HG02981 (cell line): Measurements from ENCODE around the gene PROX1.
A peak's percentile ranks its signal among the peaks of the same experiment; 100 is the strongest.

Experiments
- ATAC-seq: cut with Tn5 transposase; IDR thresholded peaks from one replicate; pipeline ENCODE4 v1.9.1; 2021; ENCODE audit warnings: mild to moderate bottlenecking, moderate library complexity; ENCODE audit not compliant: unreplicated experiment

PROX1 gene

GRCh38 chr1:213987927-213988506, at the start of gene PROX1:
Gene PROX1, plus strand, starts transcription at chr1:213987973. Its CDS starts 8,563 bp downstream, at chr1:213996536.
- peak; percentile 8 for ATAC-seq

DNA sequence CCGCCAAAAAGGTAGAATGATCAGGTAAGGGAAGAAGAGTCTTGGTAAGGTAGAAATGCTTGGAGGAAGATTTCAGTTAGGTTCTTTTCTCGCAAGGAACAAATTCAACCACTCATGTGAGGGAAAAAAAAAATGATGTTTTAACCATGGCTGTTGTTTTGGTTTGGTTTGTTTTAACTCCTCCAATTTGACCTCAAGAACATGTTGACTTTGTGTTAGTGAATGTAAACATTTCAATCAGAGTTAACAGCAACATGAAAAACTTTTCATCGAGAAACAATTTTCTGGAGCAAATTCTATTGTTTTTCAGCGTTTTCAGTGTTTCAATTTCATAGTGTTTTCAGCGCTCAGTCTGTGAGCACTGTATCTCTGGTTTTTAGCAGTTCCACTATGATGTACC, 49.0 kb upstream of the PROX1 start:
- no peak for ATAC-seq

DNA sequence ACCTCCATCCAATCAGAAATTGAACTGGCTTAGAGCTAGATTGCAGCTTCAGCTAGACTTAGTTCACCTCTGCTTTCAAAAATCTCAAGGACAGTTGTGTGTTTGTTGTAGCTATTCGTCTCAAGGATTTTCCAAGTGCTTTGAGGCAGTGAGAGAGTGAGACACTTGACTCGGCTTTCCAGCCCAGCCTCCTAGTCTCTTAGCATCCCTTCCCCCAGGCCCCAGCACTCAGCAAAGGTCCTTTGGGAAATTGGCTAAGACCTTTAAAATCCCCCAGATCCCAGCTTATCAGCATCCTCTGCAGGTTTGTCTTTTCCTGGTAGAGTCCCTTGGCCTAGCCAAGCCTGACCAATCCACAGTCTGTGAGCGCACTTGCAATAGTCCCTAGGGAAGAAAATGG, 47.9 kb upstream of the PROX1 start:
- no peak for ATAC-seq

DNA sequence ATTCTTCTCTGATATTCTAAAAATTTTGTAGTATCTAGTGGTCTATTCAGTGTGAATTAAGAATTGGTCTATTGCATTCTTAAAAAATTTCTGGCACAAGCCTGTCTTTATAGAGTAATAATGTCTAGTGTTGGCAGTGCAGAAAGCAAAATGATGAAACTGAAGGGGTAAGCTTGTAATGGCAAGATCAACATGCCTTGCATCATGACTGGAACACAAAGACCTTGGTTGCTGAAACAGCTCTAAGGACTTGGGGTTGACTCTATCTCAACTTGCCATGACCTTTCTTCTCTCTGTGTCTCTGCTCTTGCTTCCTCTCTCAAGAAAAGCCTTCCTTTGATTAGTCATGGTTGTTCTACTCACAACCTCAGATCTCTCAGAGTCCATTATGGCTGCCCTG, 46.8 kb upstream of the PROX1 start:
- ATAC-seq: no peak

DNA sequence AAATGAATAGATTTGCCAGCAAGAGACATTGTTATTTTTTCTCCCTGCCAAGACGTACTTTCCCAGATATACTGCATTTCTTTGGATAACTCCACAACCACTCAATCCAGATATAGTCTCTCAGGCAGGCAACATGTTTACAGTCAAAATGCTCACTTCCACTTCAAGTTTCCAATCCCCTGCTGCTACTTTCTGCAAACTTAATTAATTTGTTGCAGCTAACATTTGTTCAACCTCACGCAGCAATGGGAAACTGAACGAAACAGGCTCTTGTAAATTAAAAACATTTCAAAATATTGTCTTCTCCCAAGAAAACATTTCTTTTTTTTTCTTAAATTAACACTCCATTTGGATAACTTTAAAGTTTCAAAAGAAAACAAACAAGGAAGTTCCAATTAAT, 45.7 kb upstream of the PROX1 start:
- no peak for ATAC-seq

- no peak for ATAC-seq
Observed at GRCh38 chr1:213947200-213947801, 40.5 kb upstream of the PROX1 start.

DNA sequence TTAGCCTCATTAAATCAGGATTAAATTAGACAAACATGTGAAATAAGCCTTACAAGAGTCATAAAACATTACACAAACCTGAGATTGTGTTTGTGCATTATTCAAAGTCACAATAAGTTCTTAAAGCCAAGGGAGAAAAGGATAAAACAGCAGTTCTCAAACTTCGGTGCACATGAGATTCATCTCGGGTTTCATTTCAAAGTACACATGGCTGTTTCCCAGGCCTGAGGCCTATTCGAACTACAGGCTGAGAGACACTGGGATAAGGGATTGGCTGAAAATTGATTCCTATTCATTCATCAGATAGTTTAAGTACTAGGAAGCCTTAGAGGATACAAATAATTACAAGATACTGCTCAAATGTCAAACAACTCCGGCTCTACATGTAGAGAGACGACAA, 35.9 kb upstream of the PROX1 start:
- ATAC-seq: no peak

- no peak for ATAC-seq
Observed at GRCh38 chr1:213953806-213954205, 34.0 kb upstream of the PROX1 start.

DNA sequence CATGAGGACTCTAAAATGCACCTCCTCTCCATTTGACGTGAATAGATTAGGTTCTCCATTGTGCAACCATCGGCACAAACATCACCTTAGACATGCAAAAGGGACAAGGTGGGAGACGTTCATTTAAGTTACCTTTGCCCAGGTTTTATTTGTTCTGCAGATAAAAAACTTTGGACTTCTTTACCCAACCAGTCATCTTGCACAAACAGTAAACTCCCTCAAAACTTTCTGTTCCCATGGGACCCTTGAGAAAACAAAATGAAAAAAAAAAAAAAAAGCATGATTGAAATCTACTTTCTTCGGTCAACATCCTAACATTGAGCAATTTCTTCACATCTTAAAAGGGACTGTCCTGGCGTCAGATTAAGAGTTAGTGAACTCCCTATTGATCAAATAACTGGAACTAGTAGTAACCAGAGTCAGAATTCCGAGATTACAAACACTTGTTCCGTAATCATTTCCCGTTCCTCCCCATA, 31.4 kb upstream of the PROX1 start:
- ATAC-seq: no peak

DNA sequence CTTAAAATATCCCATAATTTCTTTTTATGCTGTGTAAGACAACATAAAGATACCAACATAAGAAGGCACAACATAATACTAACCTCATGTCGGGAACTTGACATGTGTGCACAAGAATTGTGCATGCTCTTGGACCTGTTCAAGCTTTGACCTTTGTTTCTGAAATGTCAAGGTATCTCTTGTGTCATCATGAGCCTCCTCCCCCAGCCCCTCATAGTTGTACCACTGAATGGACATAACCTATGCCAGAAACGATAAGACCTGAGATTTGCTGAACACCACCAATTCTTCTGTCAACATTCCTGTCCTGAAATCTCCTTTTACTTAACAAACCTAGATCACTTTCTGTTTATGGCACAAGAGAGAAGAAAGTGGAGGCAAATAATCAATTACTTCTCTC, 29.4 kb upstream of the PROX1 start:
- ATAC-seq: no peak

GRCh38 chr1:213960963-213961362, 26.8 kb upstream of the PROX1 start:
- no peak for ATAC-seq

DNA sequence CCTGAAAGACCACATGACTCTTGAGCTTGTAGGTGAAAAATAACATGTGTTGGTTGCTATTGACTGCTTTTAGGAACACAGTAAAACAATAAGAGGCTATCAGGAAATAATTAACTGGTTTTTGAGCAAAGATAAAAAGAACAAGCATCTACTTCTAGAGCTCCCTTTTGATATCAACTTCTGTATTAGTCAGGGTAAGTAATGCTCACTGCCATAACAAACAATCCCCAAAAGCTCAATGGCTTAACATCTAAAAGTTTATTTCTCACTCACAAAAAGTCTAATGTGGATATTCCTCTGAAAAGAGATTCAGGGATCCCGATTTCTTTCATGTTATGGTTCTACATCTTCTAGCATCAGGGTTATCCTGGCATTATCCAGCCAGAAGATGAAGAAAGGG, 25.3 kb upstream of the PROX1 start:
- ATAC-seq: no peak

DNA sequence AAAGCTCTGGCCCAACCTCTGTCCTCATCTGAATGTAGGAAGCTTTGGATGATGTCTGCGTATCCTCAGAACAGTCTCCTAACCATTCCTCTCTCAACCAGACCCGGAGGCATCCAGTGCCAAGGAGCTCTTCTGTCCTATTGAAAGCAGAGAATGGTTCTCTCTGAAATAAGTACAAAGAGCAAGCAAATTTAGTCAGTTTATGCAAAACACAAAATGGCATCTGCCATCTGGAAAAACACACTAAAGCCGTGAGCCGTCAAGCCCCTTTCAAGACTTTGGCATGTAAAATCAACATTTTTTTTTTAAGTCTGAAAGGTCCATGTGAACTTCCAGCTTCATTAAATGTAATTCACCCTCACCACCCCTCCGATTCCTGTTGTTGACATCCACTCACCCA, 21.7 kb upstream of the PROX1 start:
- ATAC-seq: no peak

- no peak for ATAC-seq
Observed at GRCh38 chr1:213968146-213968825, 19.5 kb upstream of the PROX1 start.

- ATAC-seq: no peak
Observed at GRCh38 chr1:213969958-213970555, 17.7 kb upstream of the PROX1 start.

DNA sequence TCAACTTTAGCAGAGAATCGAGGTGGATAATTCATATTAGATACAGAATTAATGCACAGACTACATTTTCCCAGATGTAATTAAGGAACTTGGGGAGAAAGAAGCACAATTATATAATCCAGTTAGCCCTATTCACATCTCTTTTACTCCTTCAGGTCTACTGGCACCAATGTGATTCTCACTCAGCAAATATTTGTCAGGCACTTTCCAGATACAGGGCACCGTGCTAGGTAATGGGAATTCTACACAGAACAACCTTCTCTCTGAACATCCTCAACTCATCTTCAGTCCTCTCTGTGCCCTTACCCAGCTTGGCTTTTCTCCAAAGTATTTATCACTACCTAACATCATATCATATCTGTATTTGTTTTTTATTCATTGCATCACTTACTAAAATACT, 15.6 kb upstream of the PROX1 start:
- ATAC-seq: no peak

GRCh38 chr1:213973129-213973528, 14.6 kb upstream of the PROX1 start:
- no peak for ATAC-seq

DNA sequence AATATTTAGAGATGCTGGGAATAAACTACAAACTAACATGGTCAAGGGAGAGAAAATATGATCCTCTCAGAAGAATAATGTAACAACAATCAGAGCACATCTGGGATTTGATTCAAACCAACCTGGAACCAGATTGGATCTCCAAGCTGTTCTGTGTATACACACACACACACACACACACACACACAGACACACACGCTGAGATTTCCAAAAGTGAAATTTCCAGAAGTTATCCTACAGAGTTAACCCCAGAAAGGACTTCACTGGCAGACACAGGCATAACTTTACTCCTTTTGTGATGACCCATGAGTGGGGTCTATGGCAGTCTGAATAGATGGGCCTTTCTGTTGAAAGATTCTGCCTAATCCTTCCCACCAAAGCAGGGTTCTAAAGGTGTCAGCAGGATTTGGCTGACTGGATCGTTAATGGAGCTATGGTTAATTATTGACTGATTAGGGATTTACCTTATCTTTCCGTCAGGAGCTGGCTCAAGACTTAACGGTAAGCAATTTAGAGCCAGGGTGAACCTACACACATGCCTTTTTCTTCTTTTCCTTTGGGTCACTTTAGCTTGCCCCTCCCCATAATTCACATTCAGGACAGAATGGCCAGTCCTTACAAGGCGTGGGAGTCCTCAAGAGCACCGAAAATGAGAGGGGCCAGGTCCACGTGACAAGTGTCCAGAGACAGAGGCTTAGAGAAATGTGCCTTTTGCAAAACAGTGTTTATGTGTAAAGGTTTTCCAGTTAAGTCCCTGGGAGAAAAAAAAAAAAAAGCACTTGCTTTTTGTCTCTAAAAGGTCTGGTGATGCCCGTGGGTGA, 10.9 kb upstream of the PROX1 start:
- no peak for ATAC-seq

DNA sequence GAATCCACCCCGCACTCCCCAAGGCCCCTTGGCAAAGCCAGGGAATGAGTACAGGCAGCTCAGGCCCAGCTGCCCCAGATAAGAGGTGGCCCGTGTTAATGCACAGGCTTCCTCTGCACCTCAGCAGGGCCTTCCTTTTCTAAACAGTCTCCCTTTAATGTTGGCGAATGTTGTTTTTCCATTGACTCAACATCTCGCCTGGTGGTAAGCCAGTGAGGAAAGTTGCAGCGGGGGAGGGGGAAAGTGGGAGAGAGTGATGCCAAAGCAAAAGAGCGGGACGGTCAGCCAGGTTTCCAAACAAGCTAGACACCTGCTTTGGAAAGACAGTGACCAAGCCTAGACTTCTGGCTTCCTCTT, 10.3 kb upstream of the PROX1 start:
- ATAC-seq: no peak

GRCh38 chr1:213977909-213978308, 9.9 kb upstream of the PROX1 start:
- ATAC-seq: no peak
